NOMO-1 treated with DMSO at 0.1 percent for 48 hours (cell line): ENCODE results near the gene CDH4.

ENCODE experiments used
- DNase-seq: peaks from one replicate; lab custom pipeline; 2025; ENCODE audit not compliant: unreplicated experiment; lab: John Stamatoyannopoulos, UW

The CDH4 gene

GRCh38 chr20:61661025-61661424 is 409.0 kb downstream of the CDH4 start:
- no peak for DNase-seq

DNA sequence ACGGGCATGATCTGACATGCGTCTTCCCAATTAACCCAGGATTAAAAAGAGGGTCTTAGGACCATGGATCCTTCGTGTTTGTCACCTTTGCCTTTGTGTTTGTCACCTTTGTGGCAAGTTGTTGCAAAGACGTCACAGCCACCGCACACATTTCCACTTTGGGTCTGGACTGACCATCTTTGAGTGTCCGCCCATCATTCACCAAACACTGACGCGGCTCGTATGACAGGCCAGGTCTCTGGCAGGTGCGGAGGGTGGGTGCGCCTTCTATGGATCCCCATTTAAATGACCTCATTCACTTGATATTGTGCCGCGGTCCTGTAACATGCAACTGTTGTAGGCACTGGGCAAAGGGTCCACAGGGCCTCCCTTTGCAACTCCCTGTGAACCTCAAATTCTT is 409.5 kb downstream of the CDH4 start:
- no peak for DNase-seq

- no peak for DNase-seq
Measured at GRCh38 chr20:61662226-61662967, 410.3 kb downstream of the CDH4 start.

GRCh38 chr20:61662968-61663331 is 410.9 kb downstream of the CDH4 start:
- DNase-seq: no peak

- DNase-seq: no peak
Measured at GRCh38 chr20:61663521-61664425, 411.7 kb downstream of the CDH4 start.

DNA sequence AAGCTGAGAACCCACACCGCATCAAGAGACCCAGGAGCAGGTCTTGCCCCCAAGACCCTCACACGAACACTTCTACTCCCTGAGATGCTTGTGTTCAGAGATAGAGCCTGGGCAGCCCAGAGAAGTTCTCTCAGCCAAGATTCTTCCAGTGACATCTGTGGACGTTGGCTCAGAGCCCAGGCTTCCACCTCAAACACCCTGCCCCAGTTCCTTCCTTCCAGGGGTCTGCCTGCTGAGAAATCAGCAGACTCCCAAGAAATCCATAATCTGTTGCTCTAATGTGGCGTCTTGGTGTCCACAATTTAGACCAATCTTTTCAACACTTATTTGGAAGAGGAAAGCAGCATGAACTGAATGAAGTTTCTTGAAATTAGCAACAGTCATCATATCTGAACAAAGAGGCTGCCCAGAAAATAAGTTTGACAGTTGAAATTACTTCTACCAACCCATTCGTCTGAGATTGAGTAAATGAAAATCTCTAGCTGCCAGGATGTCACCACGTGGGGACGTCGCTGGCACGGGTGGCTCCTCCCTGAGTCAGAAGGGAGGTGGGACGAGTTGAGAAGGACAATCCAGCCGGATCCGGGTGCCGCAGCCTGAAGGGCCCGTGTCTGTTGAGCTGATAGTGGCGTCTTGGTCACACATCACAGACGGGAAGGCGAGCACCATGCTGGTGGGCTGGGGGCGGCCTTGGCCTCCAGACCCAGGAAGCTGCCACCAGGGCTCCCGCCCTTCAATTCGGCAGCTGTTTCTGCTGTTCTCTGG is 412.7 kb downstream of the CDH4 start:
- DNase-seq: no peak

- no peak for DNase-seq
Measured at GRCh38 chr20:61665528-61666470, 413.7 kb downstream of the CDH4 start.

DNA sequence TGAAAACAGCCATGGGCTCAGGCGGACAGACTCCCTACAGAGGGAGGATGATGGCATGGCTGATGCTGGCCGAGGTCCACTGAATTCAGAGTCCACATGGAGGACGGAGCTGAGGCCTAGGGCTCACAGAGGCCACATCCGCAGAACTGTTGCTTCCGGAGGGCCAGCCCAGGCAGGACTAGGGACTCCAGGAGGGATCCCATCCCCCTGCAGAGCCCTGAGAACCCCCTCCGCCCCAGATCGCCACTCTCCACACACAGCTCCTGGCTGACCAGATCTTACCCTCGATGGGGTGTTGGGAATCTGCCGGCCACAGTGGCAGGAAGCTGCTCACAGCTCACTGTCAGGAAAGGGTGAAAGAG is 414.4 kb downstream of the CDH4 start:
- DNase-seq: no peak

DNA sequence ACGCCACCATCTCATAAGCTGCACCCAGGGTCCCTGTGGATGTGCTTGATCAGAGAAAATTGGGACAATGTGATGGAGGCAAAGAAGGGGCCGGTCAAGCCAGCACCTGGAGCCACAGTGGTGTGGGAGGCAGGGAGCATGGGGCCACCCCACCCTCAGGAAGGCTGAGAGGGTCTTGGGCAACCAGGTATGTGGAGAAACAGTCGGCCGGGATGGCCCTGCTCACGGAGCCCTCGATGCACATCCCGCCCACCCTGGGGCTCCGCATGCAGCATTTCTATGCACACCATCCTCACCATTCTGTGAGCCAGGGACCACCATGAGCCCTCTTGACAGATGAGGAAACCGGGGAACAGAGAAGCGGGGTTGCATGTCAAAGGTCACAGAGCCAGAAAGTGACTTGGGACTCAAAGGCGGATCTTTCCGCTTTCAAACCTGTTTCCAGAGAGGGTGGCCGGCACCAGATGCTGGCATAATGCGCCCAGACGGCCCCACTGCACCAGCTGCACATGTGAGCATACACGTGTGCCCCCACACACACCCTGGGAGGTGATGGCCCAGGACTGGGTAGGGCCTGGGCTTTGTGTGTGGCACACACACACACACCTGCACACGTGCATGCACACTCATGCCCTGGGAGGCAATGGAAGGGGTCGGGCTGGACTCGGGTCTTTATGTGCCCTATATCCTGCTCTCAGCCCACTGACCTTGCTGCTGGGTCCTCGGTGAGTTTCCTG is 415.2 kb downstream of the CDH4 start:
- DNase-seq: no peak

DNA sequence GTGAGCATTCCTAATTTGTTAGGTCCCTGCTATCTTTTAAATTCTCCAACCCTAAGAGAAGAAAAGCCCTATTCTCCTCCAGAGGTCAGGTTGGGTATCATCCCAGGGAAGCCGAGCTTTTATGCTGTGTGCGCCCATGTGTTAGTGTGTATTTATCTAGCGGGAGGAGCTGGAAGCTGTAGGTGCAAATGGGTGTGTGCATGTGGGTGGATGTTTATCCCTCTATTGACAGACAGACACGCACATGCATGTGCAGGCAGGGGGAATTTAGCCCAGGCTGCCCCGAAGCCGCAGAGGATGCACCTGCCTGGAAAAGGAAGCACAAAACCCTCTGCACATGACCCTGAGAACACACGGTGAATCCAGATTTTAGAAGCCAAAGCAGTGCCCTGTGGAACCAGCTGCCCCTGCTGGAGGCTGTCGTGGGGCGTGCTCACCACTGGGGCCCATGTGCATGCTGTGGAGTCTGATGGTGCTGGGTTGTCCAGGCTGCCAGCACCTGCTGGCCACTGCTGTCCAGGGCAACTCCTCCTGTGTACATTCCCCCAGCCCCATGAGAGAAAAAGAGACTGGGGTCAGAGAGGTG is 416.1 kb downstream of the CDH4 start:
- no peak for DNase-seq

DNA sequence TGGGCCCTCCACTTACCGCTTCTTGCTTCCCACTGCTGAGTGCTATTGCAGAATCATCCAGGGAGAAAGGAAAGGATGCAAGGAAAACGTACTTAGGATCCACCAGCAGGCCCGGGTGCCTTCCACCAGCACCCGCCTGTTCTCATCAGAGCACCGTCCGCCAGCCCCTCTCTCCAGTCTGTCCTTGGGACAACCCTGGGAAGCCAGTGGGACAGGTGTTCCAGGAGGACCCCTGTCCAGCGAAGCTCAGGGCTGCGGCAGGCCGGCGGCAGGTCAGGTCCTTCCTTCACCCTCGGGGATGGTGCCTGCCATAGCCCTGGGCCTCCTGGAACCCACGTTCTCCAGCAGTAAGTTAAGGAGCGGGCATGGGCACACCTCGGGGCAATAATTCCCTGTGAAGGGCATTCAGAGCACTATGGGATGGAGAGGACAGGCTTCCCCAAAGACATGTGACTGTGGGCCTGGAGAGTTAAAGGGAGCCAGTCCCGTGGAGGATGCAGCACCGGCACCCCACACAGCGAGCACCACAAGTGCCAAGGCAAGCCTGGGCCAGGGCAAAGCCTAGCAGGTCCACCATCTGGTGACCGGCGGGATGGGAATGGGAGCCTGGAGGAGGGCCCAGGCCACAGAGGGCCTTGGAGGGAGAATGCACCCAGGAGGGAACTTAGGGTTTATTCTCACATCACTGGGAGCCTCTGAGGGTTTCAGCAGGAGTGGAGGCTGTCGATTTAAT is 416.9 kb downstream of the CDH4 start:
- no peak for DNase-seq

DNA sequence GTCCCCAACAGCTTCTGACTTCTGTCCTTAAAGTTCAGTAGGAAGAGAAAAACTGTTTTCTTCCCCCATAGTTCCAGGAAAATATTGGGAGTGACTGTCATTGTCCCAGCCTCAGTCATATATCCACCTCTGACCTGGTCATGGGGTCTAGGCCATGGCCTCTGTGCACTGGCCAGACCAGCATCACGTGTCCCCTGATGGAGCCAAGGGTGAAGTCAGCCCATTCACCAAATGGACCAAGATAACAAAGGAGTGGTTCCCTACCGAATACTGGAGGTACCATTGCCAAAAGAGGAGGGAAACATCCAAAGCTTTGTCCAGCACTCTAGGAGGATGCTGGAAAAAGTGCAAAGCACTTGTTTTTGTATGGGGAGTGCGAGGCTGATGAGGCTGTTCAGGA is 418.2 kb downstream of the CDH4 start:
- DNase-seq: no peak

DNA sequence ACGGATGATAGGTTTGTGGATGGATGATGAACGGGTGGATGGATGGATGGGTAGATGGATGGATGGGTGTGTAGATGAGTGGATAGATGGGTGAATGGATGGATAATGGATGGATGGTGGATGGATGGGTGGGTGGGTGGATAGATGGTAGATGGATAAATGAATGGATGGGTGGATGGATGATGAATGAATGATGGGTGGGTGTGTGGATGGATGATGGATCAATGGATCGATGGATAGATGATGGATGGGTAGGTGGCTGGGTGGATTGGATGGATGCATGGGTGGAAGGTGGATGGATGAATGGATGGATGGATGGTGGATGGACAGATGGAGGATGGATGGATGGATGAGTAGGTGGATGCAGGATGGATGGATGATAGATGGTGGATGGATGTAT is 419.5 kb downstream of the CDH4 start:
- no peak for DNase-seq

GRCh38 chr20:61673152-61673847 is 421.2 kb downstream of the CDH4 start:
- DNase-seq: no peak

DNA sequence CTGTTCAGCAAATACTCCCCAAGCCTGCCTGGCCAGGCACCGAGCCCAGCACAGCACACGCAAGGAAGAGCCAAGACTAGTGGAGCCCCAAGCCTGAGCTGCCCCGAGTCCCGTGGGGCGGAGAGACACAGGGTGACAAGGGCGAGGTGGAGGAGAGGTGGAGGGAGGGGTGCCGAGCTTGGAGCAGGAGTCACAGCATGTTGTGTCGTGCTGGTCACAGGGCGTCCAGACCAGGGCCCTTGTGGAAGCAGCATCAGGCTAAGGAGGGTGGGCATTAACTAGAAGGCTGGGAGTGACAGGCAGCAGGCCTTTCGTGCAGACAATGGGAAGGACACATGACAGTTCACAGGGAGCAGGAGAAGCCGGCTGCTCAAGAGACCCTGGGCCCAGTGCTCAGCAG is 422.1 kb downstream of the CDH4 start:
- no peak for DNase-seq

DNA sequence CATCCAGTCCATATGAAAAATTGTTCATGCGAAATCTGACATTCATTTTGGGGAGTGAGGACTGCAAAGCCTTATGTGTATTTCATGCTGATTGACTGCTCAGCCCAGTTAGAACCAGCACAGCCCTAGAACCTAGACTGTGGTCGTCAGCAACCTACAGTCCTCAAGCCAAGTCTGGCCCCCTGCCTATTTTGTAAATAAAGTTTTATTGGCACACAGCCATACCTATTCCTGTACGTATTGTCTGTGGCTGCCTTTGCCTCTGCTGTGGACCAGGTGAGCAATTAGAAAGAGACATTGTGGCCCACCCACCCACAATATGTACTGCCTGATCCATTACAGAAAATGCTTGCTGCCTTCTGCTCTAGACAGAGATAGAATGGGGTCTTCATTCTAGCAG is 422.6 kb downstream of the CDH4 start:
- no peak for DNase-seq

- no peak for DNase-seq
Measured at GRCh38 chr20:61677928-61678327, 425.9 kb downstream of the CDH4 start.

DNA sequence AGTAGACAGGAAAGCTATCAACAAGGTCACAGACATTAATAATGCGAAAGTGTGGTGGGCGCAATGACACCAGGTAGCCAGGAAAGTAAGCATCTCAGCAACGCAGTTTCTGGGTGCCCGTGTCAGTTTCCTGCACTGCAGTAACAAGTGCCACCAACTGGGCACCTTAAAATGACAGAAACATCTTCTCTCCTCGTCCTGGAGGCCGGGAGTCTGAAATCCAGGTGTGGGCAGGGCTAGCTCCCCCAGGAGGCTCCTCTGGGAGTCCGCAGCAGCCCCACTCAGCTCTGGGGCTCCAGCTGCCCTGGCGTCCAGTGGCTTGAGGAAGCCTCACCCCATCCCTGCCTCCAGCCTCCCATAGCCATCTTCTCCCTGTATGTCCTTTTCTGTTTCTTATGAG is 426.4 kb downstream of the CDH4 start:
- DNase-seq: no peak
